ENCODE measurements around the gene STXBP4.

GRCh38 chr17:55168958-55169687 lies 200.6 kb downstream of the STXBP4 start:
- no peak for TF ChIP-seq CTCF (IDR thresholded peaks at IDR 0.05)
- no peak for TF ChIP-seq POLR2A (IDR thresholded peaks at IDR 0.05)
